Measurements from ENCODE around the gene RGS9.

GRCh38 chr17:65261682-65262636 lies 124.8 kb downstream of the RGS9 start:
- no peak for TF ChIP-seq FOXM1 (IDR thresholded peaks at IDR 0.05; ENCODE audit: borderline replicate concordance)
- no peak for TF ChIP-seq FOXA1 (IDR thresholded peaks at IDR 0.05)
- no peak for TF ChIP-seq SP1 (IDR thresholded peaks at IDR 0.05)
- no peak for TF ChIP-seq PKNOX1 (IDR thresholded peaks at IDR 0.05)
- TF ChIP-seq L3MBTL2 (conservative IDR thresholded peaks at IDR 0.05), result no peak
- TF ChIP-seq ZNF384 (IDR thresholded peaks at IDR 0.05), result no peak

All from HEK293T (cell line).